ENCODE results near the gene PSORS1C1. TPM values are rescaled to one million over a fixed set of nuclear protein-coding genes. Genes with fewer than 3 reads are reported as not detected.

The PSORS1C1 gene
- total and polyA plus RNA-seq, 10 donors = 0.11 to 3.4 (median 0.76) TPM; not detected in 3

GRCh38 chr6:31175971-31176370 lies 61.4 kb downstream of the PSORS1C1 start:
- H3K4me1 ChIP-seq = peaks cover 0 to 26% (median 7%) of the 10 kb centered on the region in 6 donors
- TF ChIP-seq POLR2A (IDR thresholded peaks at IDR 0.05) (no peak), CTCF (IDR thresholded peaks at IDR 0.05 in 8 of 11, conservative IDR thresholded peaks at IDR 0.05 in 3 of 11) (no peak), POLR2AphosphoS5 (IDR thresholded peaks at IDR 0.05) (no peak)
- no peaks in the 10 kb centered on the region for H3K9me3 ChIP-seq
- no peaks in the 10 kb centered on the region for H3K27me3 ChIP-seq (replicated peaks in 1 of 7)
- H3K4me3 ChIP-seq = no peak overlapping the region
- intact Hi-C loops (cut with DNase I; ENCODE audit: low total_unique reads) = no loop called here
- 84 to 94% (median 86%) methylated on average over 3 of the region's 3 CpGs for WGBS, 5 donors
- no peak for DNase-seq
- no peak overlapping the region for H3K27ac ChIP-seq
- peaks cover 0 to 7% (median 0%) of the 10 kb centered on the region in 6 donors for H3K36me3 ChIP-seq

GRCh38 chr6:31178143-31179041 lies 63.8 kb downstream of the PSORS1C1 start:
- Histone ChIP-seq H3K9me3 (no peaks in the 10 kb centered on the region), H3K36me3 (peaks cover 0 to 7% (median 0%) of the 10 kb centered on the region in 6 donors), H3K4me1 (peaks cover 0 to 28% (median 7%) of the 10 kb centered on the region in 6 donors), H3K4me3 (no peak overlapping the region), H3K27me3 (replicated peaks in 1 of 7) (no peaks in the 10 kb centered on the region), H3K27ac (peak overlapping the region in 2 of 8 donors; percentile 8 to 21)
- intact Hi-C loops (cut with DNase I; ENCODE audit: low total_unique reads) = no loop called here
- no peak for DNase-seq
- TF ChIP-seq POLR2AphosphoS5 (IDR thresholded peaks at IDR 0.05) (no peak), CTCF (IDR thresholded peaks at IDR 0.05 in 8 of 11, conservative IDR thresholded peaks at IDR 0.05 in 3 of 11) (no peak), POLR2A (IDR thresholded peaks at IDR 0.05) (no peak)
- WGBS, 5 donors = 46 to 65% (median 55%) methylated on average over 7 to 8 of the region's 8 CpGs

GRCh38 chr6:31179042-31179386 lies 64.4 kb downstream of the PSORS1C1 start:
- no peak for DNase-seq
- H3K4me1 ChIP-seq = peaks cover 0 to 28% (median 7%) of the 10 kb centered on the region in 6 donors
- H3K36me3 ChIP-seq = peaks cover 0 to 7% (median 0%) of the 10 kb centered on the region in 6 donors
- intact Hi-C loops (cut with DNase I; ENCODE audit: low total_unique reads) = no loop called here
- H3K27ac ChIP-seq = peak overlapping the region in 2 of 8 donors; percentile 8 to 21
- WGBS, 5 donors = 69 to 79% (median 77%) methylated on average over 4 of the region's 4 CpGs
- TF ChIP-seq POLR2A (IDR thresholded peaks at IDR 0.05) (no peak), POLR2AphosphoS5 (IDR thresholded peaks at IDR 0.05) (no peak), CTCF (IDR thresholded peaks at IDR 0.05 in 8 of 11, conservative IDR thresholded peaks at IDR 0.05 in 3 of 11) (no peak)
- H3K27me3 ChIP-seq (replicated peaks in 1 of 7) = no peaks in the 10 kb centered on the region
- H3K9me3 ChIP-seq = no peaks in the 10 kb centered on the region
- H3K4me3 ChIP-seq = no peak overlapping the region

- intact Hi-C loops (cut with DNase I; ENCODE audit: low total_unique reads) = no loop called here
- H3K27ac ChIP-seq = peak overlapping the region in 2 of 8 donors; percentile 27 to 77
Observed at GRCh38 chr6:31179896-31180295, 65.3 kb downstream of the PSORS1C1 start.

More at GRCh38 chr6:31179896-31180295, 65.3 kb downstream of the PSORS1C1 start:
- DNase-seq = no peak
- Histone ChIP-seq H3K27me3 (replicated peaks in 1 of 7) (no peaks in the 10 kb centered on the region), H3K9me3 (no peaks in the 10 kb centered on the region), H3K36me3 (peaks cover 0 to 7% (median 0%) of the 10 kb centered on the region in 6 donors), H3K4me1 (peaks cover 0 to 28% (median 7%) of the 10 kb centered on the region in 6 donors), H3K4me3 (peak overlapping the region in 5 of 8 donors; percentile 28 to 54 (median 44))
- 92 to 100% (median 96%) methylated on average over 8 of the region's 8 CpGs for WGBS, 5 donors
- no peak for TF ChIP-seq CTCF (IDR thresholded peaks at IDR 0.05 in 8 of 11, conservative IDR thresholded peaks at IDR 0.05 in 3 of 11)
- no peak for TF ChIP-seq POLR2A (IDR thresholded peaks at IDR 0.05)
- TF ChIP-seq POLR2AphosphoS5 (IDR thresholded peaks at IDR 0.05) = no peak

Measured in spleen (tissue), 11 donors.